SU-DHL-6 (cell line): Measurements from ENCODE around the gene TIMM44.
"Not testable (repeated sequence)": the region's sequence is repeated elsewhere in the genome, so short reads cannot be mapped to it uniquely, and the experiment has no call there.

Experiments used
- H2AFZ ChIP-seq: fragments of 200-600 bp; sonication (generic); 2 replicates; pipeline ENCODE4 v1.6.1; 2014; ENCODE audit warnings: low read depth, mild to moderate bottlenecking, moderate library complexity, mixed read lengths, antibody characterized with exemption, low read length; ENCODE audit not compliant: severe bottlenecking
- H3F3A ChIP-seq: fragments of 200-600 bp; shearing (Covaris generic); 2 replicates; pipeline ENCODE4 v1.6.0; 2016; ENCODE audit warnings: antibody characterized with exemption, mild to moderate bottlenecking; ENCODE audit not compliant: insufficient read depth
- H3K27ac ChIP-seq: fragments of 200-600 bp; sonication (generic); 2 replicates; pipeline ENCODE4 v1.5.1; 2016; ENCODE audit warnings: low read depth, mild to moderate bottlenecking, low read length, moderate library complexity, mixed read lengths
- H3K27me3 ChIP-seq: fragments of 200-600 bp; sonication (generic), shearing (Covaris generic); 2 replicates; pipeline ENCODE4 v1.6.0; 2014; ENCODE audit warnings: mild to moderate bottlenecking, low read length
- H3K36me3 ChIP-seq: fragments of 200-600 bp; sonication (generic); 2 replicates; pipeline ENCODE4 v1.6.1; 2014; ENCODE audit warnings: mild to moderate bottlenecking, low read length, mixed read lengths
- H3K4me2 ChIP-seq: fragments of 300-600, 200-600 bp; shearing (Covaris generic), sonication (generic); 2 replicates; pipeline ENCODE4 v1.6.0; 2014; ENCODE audit warnings: low read length, low read depth, mild to moderate bottlenecking; ENCODE audit not compliant: poor library complexity, severe bottlenecking
- H3K4me3 ChIP-seq: fragments of 200-600 bp; sonication (generic); 2 replicates; pipeline ENCODE4 v1.5.1; 2014; ENCODE audit warnings: antibody characterized with exemption, low read length, mild to moderate bottlenecking, mixed read lengths; ENCODE audit not compliant: insufficient read depth, poor library complexity, severe bottlenecking
- H3K79me2 ChIP-seq: fragments of 200-600 bp; sonication (generic); 2 replicates; pipeline ENCODE4 v1.6.1; 2014; ENCODE audit warnings: mild to moderate bottlenecking, low read length, moderate library complexity; ENCODE audit not compliant: insufficient read depth
- H3K9ac ChIP-seq: fragments of 200-600 bp; sonication (generic); 2 replicates; pipeline ENCODE4 v1.7.0; 2014; ENCODE audit warnings: mild to moderate bottlenecking, low read length
- H3K9me2 ChIP-seq: fragments of 200-600 bp; sonication (generic); replicated peaks from 2 replicates; pipeline ENCODE4 v1.6.1; 2014; ENCODE audit warnings: low read length; ENCODE audit not compliant: insufficient read depth
- H3K9me3 ChIP-seq: fragments of 200-600 bp; sonication (generic); 2 replicates; pipeline ENCODE4 v1.6.1; 2014; ENCODE audit warnings: low read length, mixed read lengths; ENCODE audit not compliant: insufficient read depth
- H4K20me1 ChIP-seq: fragments of 200-600 bp; sonication (generic); 2 replicates; pipeline ENCODE4 v1.6.1; 2014; ENCODE audit warnings: low read depth, mild to moderate bottlenecking, antibody characterized with exemption, low read length, moderate library complexity, mixed read lengths
- CTCF ChIP-seq: fragments of 200-600 bp; sonication (generic); IDR thresholded peaks from one replicate; pipeline ENCODE4 v1.5.1; 2017; ENCODE audit warnings: antibody characterized with exemption, mild to moderate bottlenecking, low read length, moderate library complexity; ENCODE audit not compliant: insufficient read depth, poor library complexity, severe bottlenecking
- EZH2phosphoT487 ChIP-seq: fragments of 200-600 bp; sonication (generic), shearing (Covaris generic); conservative IDR thresholded peaks from 2 replicates; pipeline ENCODE4 v1.6.1; 2018; ENCODE audit warnings: mild to moderate bottlenecking, antibody characterized with exemption, low read length, moderate library complexity, mixed read lengths

The TIMM44 gene

GRCh38 chr19:7920519-7921301, 22.8 kb downstream of the TIMM44 start:
- Histone ChIP-seq H4K20me1 (no peaks in the 10 kb centered on the region), H2AFZ (peak overlapping the region; percentile 55), H3K9ac (peak overlapping the region; percentile 63), H3F3A (no peaks in the 10 kb centered on the region), H3K4me3 (peak overlapping the region; percentile 77), H3K27me3 (no peaks in the 10 kb centered on the region), H3K9me3 (no peaks in the 10 kb centered on the region), H3K79me2 (no peaks in the 10 kb centered on the region), H3K4me2 (peak overlapping the region; percentile 82), H3K9me2 (no peaks in the 10 kb centered on the region), H3K27ac (peak overlapping the region; percentile 59), H3K36me3 (no peaks in the 10 kb centered on the region)
- no peak for TF ChIP-seq CTCF
- no peak for TF ChIP-seq EZH2phosphoT487

GRCh38 chr19:7919610-7920518, 23.6 kb downstream of the TIMM44 start, which contains the start of gene SNAPC2:
Gene SNAPC2, plus strand, starts transcription at chr19:7920338. Its CDS starts 29 bp downstream, at chr19:7920367.
- peak within 1 kb of the TSS; percentile 82 for H3K4me2 ChIP-seq
- peak within 1 kb of the TSS; percentile 59 for H3K27ac ChIP-seq
- peak within 1 kb of the TSS; percentile 77 for H3K4me3 ChIP-seq
- peak within 1 kb of the TSS; percentile 55 for H2AFZ ChIP-seq
- H3F3A ChIP-seq = no peaks in the 10 kb centered on the region
- TF ChIP-seq EZH2phosphoT487 (no peak), CTCF (no peak)
- H3K9me3 ChIP-seq = no peaks in the 10 kb centered on the region
- H3K9me2 ChIP-seq = no peaks in the 10 kb centered on the region
- no peaks in the 10 kb centered on the region for H3K27me3 ChIP-seq
- H3K36me3 ChIP-seq = no peaks in the 10 kb centered on the region
- H3K9ac ChIP-seq = peak within 1 kb of the TSS; percentile 63
- H3K79me2 ChIP-seq = no peaks in the 10 kb centered on the region
- H4K20me1 ChIP-seq = no peaks in the 10 kb centered on the region

- H3K27ac ChIP-seq = no peak overlapping the region
- no peaks in the 10 kb centered on the region for H3K36me3 ChIP-seq
- no peaks in the 10 kb centered on the region for H3K9me2 ChIP-seq
- TF ChIP-seq EZH2phosphoT487 = no peak
- TF ChIP-seq CTCF = no peak
- H3K79me2 ChIP-seq = no peaks in the 10 kb centered on the region
- H3F3A ChIP-seq = 0 out of 2 replicates have a peak, but pooled peaks cover under 1% of the 10 kb centered on the region
- H3K9me3 ChIP-seq = no peaks in the 10 kb centered on the region
- no peaks in the 10 kb centered on the region for H3K27me3 ChIP-seq
- H2AFZ ChIP-seq = no peak overlapping the region
- no peak overlapping the region for H3K9ac ChIP-seq
- H4K20me1 ChIP-seq = no peaks in the 10 kb centered on the region
- no peak overlapping the region for H3K4me3 ChIP-seq
- H3K4me2 ChIP-seq = no peak overlapping the region
Observed at GRCh38 chr19:7918615-7919421, 24.6 kb downstream of the TIMM44 start.

GRCh38 chr19:7918062-7918614, 25.3 kb downstream of the TIMM44 start:
- H4K20me1 ChIP-seq, H3K36me3 ChIP-seq, H2AFZ ChIP-seq, H3K4me3 ChIP-seq, H3K27ac ChIP-seq, H3K27me3 ChIP-seq, H3F3A ChIP-seq, H3K9me3 ChIP-seq, H3K4me2 ChIP-seq, H3K79me2 ChIP-seq, H3K9ac ChIP-seq, H3K9me2 ChIP-seq: not testable (repeated sequence)
